ES-I3 (cell line): ENCODE measurements around the gene CDH23.

Experiments
- H3K36me3 ChIP-seq: 2 replicates; pipeline ENCODE4 v1.6.1; 2013; ENCODE audit warnings: mild to moderate bottlenecking, low read length, control low read depth, moderate library complexity; ENCODE audit not compliant: insufficient read depth
- H3K4me1 ChIP-seq: 2 replicates; pipeline ENCODE4 v1.6.1; 2013; ENCODE audit warnings: mild to moderate bottlenecking, control low read depth, low read length; ENCODE audit not compliant: insufficient read depth
- H3K9ac ChIP-seq: 2 replicates; pipeline ENCODE4 v1.6.1; 2013; ENCODE audit warnings: low read depth, mild to moderate bottlenecking, low read length, moderate library complexity
- H3K9me3 ChIP-seq: 2 replicates; pipeline ENCODE4 v1.6.1; 2013; ENCODE audit warnings: mild to moderate bottlenecking, low read length, moderate library complexity; ENCODE audit not compliant: control insufficient read depth, insufficient read depth

The CDH23 gene

DNA sequence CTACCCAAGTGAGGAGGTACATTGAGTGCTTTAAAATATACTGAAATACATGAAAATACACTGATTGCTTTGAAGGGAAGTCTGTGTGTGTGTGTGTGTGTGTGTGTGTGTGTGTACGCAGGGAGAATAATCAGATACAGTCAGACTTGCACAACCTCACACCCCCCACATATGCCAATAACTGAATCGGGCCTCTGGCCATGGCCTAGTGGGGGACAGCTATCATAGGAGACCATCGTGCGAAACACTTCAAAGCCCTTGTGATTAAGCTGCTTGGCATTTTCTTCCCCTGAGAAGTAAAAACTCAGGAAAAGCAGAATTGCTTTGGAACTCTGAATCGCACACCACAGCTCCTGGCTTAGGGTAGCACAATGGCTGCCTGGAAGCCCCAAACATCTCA lies 187.7 kb downstream of the CDH23 start:
- H3K9ac ChIP-seq, result no peak overlapping the region
- H3K4me1 ChIP-seq, result 0 out of 2 replicates have a peak, but pooled peaks cover under 1% of the 10 kb centered on the region
- no peaks in the 10 kb centered on the region for H3K9me3 ChIP-seq
- H3K36me3 ChIP-seq, result no peaks in the 10 kb centered on the region

DNA sequence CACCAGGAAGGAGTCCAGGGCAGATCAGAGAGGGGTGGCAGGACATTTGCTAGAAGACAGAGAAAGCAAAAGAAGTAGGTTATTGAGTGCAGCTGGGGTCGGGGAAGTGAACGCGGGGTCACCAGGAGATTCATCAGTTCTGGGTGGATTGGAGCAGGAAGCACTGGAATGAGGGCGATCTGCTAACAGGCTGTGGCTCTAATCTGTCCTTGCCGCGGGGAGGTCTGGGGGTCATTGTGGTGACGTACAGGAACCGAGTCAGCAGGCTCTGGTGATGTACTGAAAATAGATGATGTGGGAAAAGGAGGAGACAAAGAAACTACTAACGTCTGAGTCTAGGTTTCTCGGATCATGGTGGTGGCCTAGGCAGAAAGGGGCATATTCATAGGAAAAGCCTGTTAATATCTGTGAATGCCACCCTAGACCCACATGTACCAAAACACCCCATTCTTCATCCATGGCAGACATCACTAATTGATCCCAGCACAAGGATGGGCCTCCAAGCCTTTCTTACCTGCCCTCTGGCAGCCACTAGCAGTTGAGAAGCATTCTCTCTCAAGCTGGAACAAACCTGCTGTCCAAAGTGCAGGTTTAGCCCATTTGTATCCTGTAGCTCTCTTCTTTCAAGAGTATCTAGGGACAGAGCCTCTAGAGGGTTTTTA lies 188.3 kb downstream of the CDH23 start:
- Histone ChIP-seq H3K9ac (no peak overlapping the region), H3K4me1 (no peaks in the 10 kb centered on the region), H3K9me3 (no peaks in the 10 kb centered on the region), H3K36me3 (no peaks in the 10 kb centered on the region)

GRCh38 chr10:71585564-71586290 lies 189.0 kb downstream of the CDH23 start:
- Histone ChIP-seq H3K9me3 (no peaks in the 10 kb centered on the region), H3K9ac (no peak overlapping the region), H3K36me3 (no peaks in the 10 kb centered on the region), H3K4me1 (no peaks in the 10 kb centered on the region; the same call in none of the 2 replicates)

GRCh38 chr10:71587941-71588573 lies 191.3 kb downstream of the CDH23 start:
- H3K9ac ChIP-seq, result no peak overlapping the region
- H3K9me3 ChIP-seq, result no peaks in the 10 kb centered on the region
- no peaks in the 10 kb centered on the region for H3K36me3 ChIP-seq
- H3K4me1 ChIP-seq, result no peaks in the 10 kb centered on the region; the same call in none of the 2 replicates

DNA sequence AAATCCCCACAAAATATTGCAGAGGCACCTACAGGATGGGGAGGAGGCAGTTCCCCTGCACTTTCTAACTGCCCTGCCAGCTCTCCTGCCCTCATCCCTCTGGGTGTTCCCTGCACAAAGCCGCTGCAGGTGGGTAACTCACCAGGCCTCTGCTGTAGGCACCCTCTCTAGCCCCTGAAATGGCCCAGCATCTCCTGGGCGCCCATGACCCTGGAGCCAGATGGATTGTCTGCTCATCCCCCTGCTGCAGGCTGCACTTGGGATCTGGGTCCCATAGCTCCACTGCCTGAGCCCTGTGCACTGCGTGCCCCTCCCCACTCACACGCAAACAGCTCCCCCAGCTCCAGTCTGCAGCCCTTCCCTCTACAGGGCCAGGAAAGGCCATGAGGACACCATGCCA lies 192.0 kb downstream of the CDH23 start:
- no peaks in the 10 kb centered on the region; the same call in none of the 2 replicates for H3K4me1 ChIP-seq
- no peak overlapping the region for H3K9ac ChIP-seq
- no peaks in the 10 kb centered on the region for H3K36me3 ChIP-seq
- no peaks in the 10 kb centered on the region for H3K9me3 ChIP-seq

- Histone ChIP-seq H3K4me1 (no peaks in the 10 kb centered on the region; the same call in none of the 2 replicates), H3K36me3 (no peaks in the 10 kb centered on the region), H3K9ac (no peak overlapping the region), H3K9me3 (no peaks in the 10 kb centered on the region)
These were observed 193.2 kb downstream of the CDH23 start for GRCh38 chr10:71589617-71590551.

GRCh38 chr10:71590781-71591350 lies 194.1 kb downstream of the CDH23 start:
- Histone ChIP-seq H3K9ac (no peak overlapping the region), H3K4me1 (no peaks in the 10 kb centered on the region; the same call in none of the 2 replicates), H3K9me3 (no peaks in the 10 kb centered on the region), H3K36me3 (no peaks in the 10 kb centered on the region)

- Histone ChIP-seq H3K4me1 (no peaks in the 10 kb centered on the region; the same call in none of the 2 replicates), H3K36me3 (no peaks in the 10 kb centered on the region), H3K9ac (no peak overlapping the region)
These were observed 198.3 kb downstream of the CDH23 start for GRCh38 chr10:71594934-71595571.

DNA sequence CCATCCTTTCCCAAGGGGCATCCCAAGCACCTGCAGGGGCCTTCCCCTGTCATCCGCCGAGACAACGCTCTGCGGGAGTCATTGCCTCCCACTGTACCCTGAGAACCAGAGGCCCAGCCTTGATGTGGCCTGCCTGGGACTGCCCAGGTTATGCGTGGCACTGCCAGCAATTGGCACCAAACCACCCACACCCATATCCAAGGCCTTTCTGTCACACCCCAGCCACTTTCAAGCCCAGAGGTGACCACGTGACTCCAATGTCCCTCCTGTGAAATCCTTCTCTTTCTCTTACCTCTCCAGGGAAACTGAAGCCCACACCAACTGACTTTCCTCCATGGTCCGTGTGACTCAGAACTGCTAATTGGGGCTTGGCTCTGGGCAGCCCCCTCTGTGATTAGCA lies 198.9 kb downstream of the CDH23 start:
- Histone ChIP-seq H3K9ac (no peak overlapping the region), H3K36me3 (no peaks in the 10 kb centered on the region), H3K4me1 (no peaks in the 10 kb centered on the region; the same call in 1 of the 2 replicates), H3K9me3 (no peaks in the 10 kb centered on the region)

More at GRCh38 chr10:71594934-71595571, 198.3 kb downstream of the CDH23 start:
- no peaks in the 10 kb centered on the region for H3K9me3 ChIP-seq

- Histone ChIP-seq H3K9me3 (no peaks in the 10 kb centered on the region), H3K36me3 (no peaks in the 10 kb centered on the region), H3K9ac (no peak overlapping the region), H3K4me1 (no peaks in the 10 kb centered on the region)
These were observed 199.4 kb downstream of the CDH23 start for GRCh38 chr10:71596127-71596526.

- H3K9me3 ChIP-seq, result no peaks in the 10 kb centered on the region
- H3K36me3 ChIP-seq, result no peaks in the 10 kb centered on the region
- no peaks in the 10 kb centered on the region for H3K4me1 ChIP-seq
- H3K9ac ChIP-seq, result no peak overlapping the region
These were observed 200.0 kb downstream of the CDH23 start for GRCh38 chr10:71596759-71597158.

GRCh38 chr10:71597821-71598498 lies 201.2 kb downstream of the CDH23 start:
- Histone ChIP-seq H3K9me3 (no peaks in the 10 kb centered on the region), H3K36me3 (no peaks in the 10 kb centered on the region), H3K4me1 (no peaks in the 10 kb centered on the region), H3K9ac (no peak overlapping the region)

DNA sequence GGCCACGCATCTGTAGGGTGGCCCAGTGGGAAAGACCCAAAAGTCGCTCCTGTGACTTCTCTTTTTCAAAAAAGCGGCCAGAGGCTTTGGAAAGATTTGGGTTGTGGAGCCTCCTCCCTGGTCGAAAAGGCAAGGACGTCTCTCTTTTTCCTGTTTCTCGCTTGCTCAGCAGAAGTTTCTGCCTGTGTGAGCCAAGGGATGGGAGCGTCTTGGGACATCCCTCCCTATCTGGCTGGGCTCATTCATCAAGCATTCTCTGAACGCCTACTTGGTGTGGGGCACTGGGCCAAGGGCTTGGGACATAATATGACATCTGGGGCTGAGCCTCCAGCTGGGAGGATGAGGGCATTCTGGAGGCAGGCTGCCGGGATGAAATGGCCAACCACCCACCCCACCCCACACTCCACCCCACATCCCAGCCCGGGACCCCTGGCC lies 201.9 kb downstream of the CDH23 start:
- no peak overlapping the region for H3K9ac ChIP-seq

More for the DNA sequence above, 201.9 kb downstream of the CDH23 start:
- no peaks in the 10 kb centered on the region for H3K36me3 ChIP-seq
- H3K9me3 ChIP-seq, result no peaks in the 10 kb centered on the region
- H3K4me1 ChIP-seq, result no peaks in the 10 kb centered on the region
